WTC11 (cell line): ENCODE results near the gene PTPN7. TPM values are rescaled to one million over a fixed set of nuclear protein-coding genes. Genes with fewer than 3 reads are reported as not detected.

Source experiments
- ATAC-seq: fragments of 200-7000 bp; cut with Tn5 transposase; 2 replicates; pipeline ENCODE4 v1.10.0; 2021; ENCODE audit warnings: mild to moderate bottlenecking, moderate library complexity
- CTCF ChIA-PET: fragments of 300-600 bp; sonication (Branson Sonifier 250); formaldehyde crosslinking; loops from one replicate; lab custom pipeline; 2021; ENCODE audit warnings: antibody characterized with exemption; lab: Charles Lee
- POLR2A ChIA-PET: fragments of 350-600 bp; sonication (Branson Sonifier 250); formaldehyde crosslinking; loops from one replicate; lab custom pipeline; 2021; ENCODE audit warnings: antibody characterized with exemption; lab: Charles Lee
- DNase-seq: peaks from one replicate; pipeline ENCODE4 v3.0.0; 2021; ENCODE audit warnings: low spot score
- H3K27ac Mint-ChIP-seq: 2 replicates; pipeline ENCODE4 v1.8.0; 2021; ENCODE audit warnings: mixed read lengths
- H3K27me3 Mint-ChIP-seq: 2 replicates; pipeline ENCODE4 v1.8.0; 2021; ENCODE audit warnings: low read depth, mild to moderate bottlenecking, moderate library complexity, mixed read lengths
- H3K36me3 Mint-ChIP-seq: 2 replicates; pipeline ENCODE4 v1.8.0; 2021; ENCODE audit warnings: mixed read lengths
- H3K4me1 Mint-ChIP-seq: 2 replicates; pipeline ENCODE4 v1.8.0; 2022; ENCODE audit warnings: mixed read lengths
- H3K4me3 Mint-ChIP-seq: 2 replicates; pipeline ENCODE4 v1.8.0; 2021; ENCODE audit warnings: mild to moderate bottlenecking, moderate library complexity, mixed read lengths
- H3K9me3 Mint-ChIP-seq: 2 replicates; pipeline ENCODE4 v1.8.0; 2021; ENCODE audit warnings: mixed read lengths
- AFF4 ChIP-seq: sonication (generic); formaldehyde crosslinking; IDR thresholded peaks from 2 replicates; pipeline ENCODE4 v1.8.1; 2023; ENCODE audit warnings: mild to moderate bottlenecking, missing genetic modification reagents, borderline replicate concordance
- CBFB ChIP-seq: sonication (generic); formaldehyde crosslinking; IDR thresholded peaks from 2 replicates; pipeline ENCODE4 v1.8.1; 2022; ENCODE audit warnings: mild to moderate bottlenecking, low read depth, missing genetic modification reagents
- CREM ChIP-seq: sonication (generic); formaldehyde crosslinking; IDR thresholded peaks from 2 replicates; pipeline ENCODE4 v1.8.1; 2022; ENCODE audit warnings: mild to moderate bottlenecking, missing genetic modification reagents, moderate library complexity
- CTCF ChIP-seq: fragments of 200-600 bp; IDR thresholded peaks from 2 replicates; pipeline ENCODE4 v1.8.0; 2022; ENCODE audit warnings: antibody characterized with exemption
- E2F5 ChIP-seq: sonication (generic); formaldehyde crosslinking; IDR thresholded peaks from 2 replicates; pipeline ENCODE4 v1.8.1; 2022; ENCODE audit warnings: mild to moderate bottlenecking, moderate library complexity, missing genetic modification reagents
- FOXJ3 ChIP-seq: sonication (generic); formaldehyde crosslinking; IDR thresholded peaks from 2 replicates; pipeline ENCODE4 v1.9.0; 2021; ENCODE audit warnings: missing genetic modification reagents, mild to moderate bottlenecking, borderline replicate concordance
- GRHL2 ChIP-seq: fragments of 250-450 bp; sonication (Bioruptor Pico); IDR thresholded peaks from 2 replicates; pipeline ENCODE4 v1.8.0; 2022; ENCODE audit warnings: mild to moderate bottlenecking, moderate library complexity; ENCODE audit not compliant: insufficient replicate concordance, severe bottlenecking
- IRF2 ChIP-seq: sonication (generic); formaldehyde crosslinking; IDR thresholded peaks from 2 replicates; pipeline ENCODE4 v1.8.0; 2022; ENCODE audit warnings: low read depth, missing genetic modification reagents, borderline replicate concordance
- NR1H2 ChIP-seq: sonication (generic); formaldehyde crosslinking; IDR thresholded peaks from 2 replicates; pipeline ENCODE4 v1.9.0; 2021; ENCODE audit warnings: mild to moderate bottlenecking, moderate library complexity, missing genetic modification reagents
- NR3C1 ChIP-seq: sonication (generic); formaldehyde crosslinking; conservative IDR thresholded peaks from 2 replicates; pipeline ENCODE4 v1.8.1; 2023; ENCODE audit warnings: low read depth, mild to moderate bottlenecking, missing genetic modification reagents
- USF2 ChIP-seq: sonication (generic); formaldehyde crosslinking; IDR thresholded peaks from 2 replicates; pipeline ENCODE4 v1.8.1; 2023; ENCODE audit warnings: mild to moderate bottlenecking, missing genetic modification reagents, moderate library complexity
- ZMAT4 ChIP-seq: fragments of 250-450 bp; sonication (Bioruptor Pico); IDR thresholded peaks from 2 replicates; pipeline ENCODE4 v1.9.0; 2021; ENCODE audit warnings: mild to moderate bottlenecking
- ZNF425 ChIP-seq: fragments of 250-450 bp; sonication (Bioruptor Pico); conservative IDR thresholded peaks from 2 replicates; pipeline ENCODE4 v1.9.0; 2021; ENCODE audit warnings: mild to moderate bottlenecking
- ZNF532 ChIP-seq: fragments of 250-450 bp; sonication (Bioruptor Pico); IDR thresholded peaks from 2 replicates; pipeline ENCODE4 v1.9.0; 2021; ENCODE audit warnings: mild to moderate bottlenecking, borderline replicate concordance
- ZSCAN18 ChIP-seq: fragments of 250-450 bp; sonication (Bioruptor Pico); IDR thresholded peaks from 2 replicates; pipeline ENCODE4 v2.1.2; 2022; ENCODE audit warnings: mild to moderate bottlenecking, moderate library complexity
- total RNA-seq: library from RNA; stranded (reverse); gene quantifications from 3 replicates; pipeline ENCODE4 v1.2.3, GENCODE V29; 2021

PTPN7 gene
- total RNA-seq, 1 experiment from 2014 or later = 0.98 TPM

GRCh38 chr1:202165267-202165941 lies 5.0 kb upstream of the PTPN7 start (continued):
- TF ChIP-seq AFF4 (no peak), FOXJ3 (CRISPR knock-in tag) (no peak), CTCF (no peak), E2F5 (CRISPR knock-in tag) (no peak), CREM (no peak), IRF2 (CRISPR knock-in tag) (no peak)
- TF ChIP-seq, all 79 proteins: peak for 0

GRCh38 chr1:202164271-202165037 lies 4.1 kb upstream of the PTPN7 start:
- no peak for ATAC-seq
- TF ChIP-seq CBFB (CRISPR knock-in tag) = no peak
- no peak for TF ChIP-seq ZNF532 (CRISPR knock-in tag)
- TF ChIP-seq ZNF425 (CRISPR knock-in tag) = no peak
- TF ChIP-seq GRHL2 (CRISPR knock-in tag) = no peak
- TF ChIP-seq NR3C1 = no peak
- no peak for TF ChIP-seq USF2 (CRISPR knock-in tag)
- no peak for TF ChIP-seq ZMAT4 (CRISPR knock-in tag)
- no peak for TF ChIP-seq ZSCAN18 (CRISPR knock-in tag)
- TF ChIP-seq NR1H2 (CRISPR knock-in tag) = no peak

More at GRCh38 chr1:202164271-202165037, 4.1 kb upstream of the PTPN7 start:
- Mint-ChIP-seq H3K4me1 (peaks cover 43% of the 10 kb centered on the region), H3K9me3 (no peaks in the 10 kb centered on the region), H3K4me3 (no peak overlapping the region), H3K27me3 (no peaks in the 10 kb centered on the region; the same call in 1 of the 2 replicates), H3K36me3 (no peaks in the 10 kb centered on the region), H3K27ac (no peak overlapping the region)
- POLR2A ChIA-PET = no interaction called here
- no peak for DNase-seq
- CTCF ChIA-PET = interaction anchor here (1.0 to 6.0 kb wide), 3 partner anchors 9 to 29 kb away, joined by 5 to 73 read pairs (median 5); partner anchors contain the start of gene LGR6
